Astrocyte (in vitro differentiated cells and primary cell): ENCODE results near the gene AMFR. TPM values are rescaled to one million over a fixed set of nuclear protein-coding genes. Genes with fewer than 3 reads are reported as not detected.

ENCODE experiments used
- DNase-seq: peaks from one replicate; pipeline ENCODE4 v3.0.0-alpha.2; 2010; ENCODE audit warnings: low read depth
- FAIRE-seq: peaks from 2 replicates; lab custom pipeline; 2011; peaks lifted over from hg19 to GRCh38; lab: Jason Lieb, UNC
- H2AFZ ChIP-seq: 2 replicates; pipeline ENCODE4 v1.6.0; 2012; ENCODE audit warnings: low read depth, low read length, inconsistent platforms
- H3K27ac ChIP-seq: 2 replicates; pipeline ENCODE4 v1.5.1; 2011; ENCODE audit warnings: low read depth, low read length, inconsistent platforms
- H3K27me3 ChIP-seq: 2 replicates; pipeline ENCODE4 v1.6.0; 2011; ENCODE audit warnings: low read length, inconsistent platforms; ENCODE audit not compliant: insufficient read depth
- H3K36me3 ChIP-seq: 2 replicates; pipeline ENCODE4 v1.5.1; 2011; ENCODE audit warnings: low read length, inconsistent platforms; ENCODE audit not compliant: insufficient read depth
- H3K4me1 ChIP-seq: 2 replicates; pipeline ENCODE4 v1.5.1; 2011; ENCODE audit warnings: low read length, inconsistent platforms; ENCODE audit not compliant: insufficient read depth
- H3K4me2 ChIP-seq: 2 replicates; pipeline ENCODE4 v1.6.0; 2012; ENCODE audit warnings: low read length, inconsistent platforms
- H3K4me3 ChIP-seq: 2 replicates; pipeline ENCODE4 v1.5.1; 2011; ENCODE audit warnings: low read depth, mild to moderate bottlenecking, low read length, inconsistent platforms; ENCODE audit not compliant: insufficient read depth
- H3K79me2 ChIP-seq: 2 replicates; pipeline ENCODE4 v1.6.0; 2012; ENCODE audit warnings: mild to moderate bottlenecking, low read length, inconsistent platforms; ENCODE audit not compliant: insufficient read depth
- H3K9ac ChIP-seq: 2 replicates; pipeline ENCODE4 v1.6.0; 2012; ENCODE audit warnings: mild to moderate bottlenecking, low read length, inconsistent platforms
- H3K9me3 ChIP-seq: 2 replicates; pipeline ENCODE4 v1.5.1; 2012; ENCODE audit warnings: low read depth, mild to moderate bottlenecking, low read length, inconsistent platforms; ENCODE audit not compliant: insufficient read depth
- H4K20me1 ChIP-seq: 2 replicates; pipeline ENCODE4 v1.6.0; 2012; ENCODE audit warnings: low read length, inconsistent platforms; ENCODE audit not compliant: insufficient read depth
- H3K27ac Mint-ChIP-seq: one replicate; pipeline ENCODE4 v1.8.0; 2021; ENCODE audit warnings: mild to moderate bottlenecking, mixed read lengths; ENCODE audit not compliant: unreplicated experiment
- H3K27me3 Mint-ChIP-seq: one replicate; pipeline ENCODE4 v1.8.0; 2021; ENCODE audit warnings: low read depth, mixed read lengths; ENCODE audit not compliant: unreplicated experiment
- H3K36me3 Mint-ChIP-seq: one replicate; pipeline ENCODE4 v1.8.0; 2021; ENCODE audit warnings: low read depth, mixed read lengths; ENCODE audit not compliant: unreplicated experiment
- H3K4me1 Mint-ChIP-seq: one replicate; pipeline ENCODE4 v1.8.0; 2021; ENCODE audit warnings: low read depth, mixed read lengths; ENCODE audit not compliant: unreplicated experiment
- H3K4me3 Mint-ChIP-seq: one replicate; pipeline ENCODE4 v1.8.0; 2021; ENCODE audit warnings: mild to moderate bottlenecking, moderate library complexity, mixed read lengths; ENCODE audit not compliant: unreplicated experiment
- H3K9me3 Mint-ChIP-seq: one replicate; pipeline ENCODE4 v1.8.0; 2021; ENCODE audit warnings: mild to moderate bottlenecking, mixed read lengths; ENCODE audit not compliant: unreplicated experiment
- CTCF ChIP-seq: IDR thresholded peaks from 2 replicates; pipeline ENCODE4 v1.5.1; 2011; ENCODE audit warnings: low read depth, mild to moderate bottlenecking, inconsistent platforms, low read length, moderate library complexity; ENCODE audit not compliant: insufficient read depth
- EZH2 ChIP-seq: IDR thresholded peaks from 2 replicates; pipeline ENCODE4 v1.6.1; 2012; ENCODE audit warnings: mild to moderate bottlenecking, low read length, inconsistent platforms; ENCODE audit not compliant: insufficient read depth
- total RNA-seq: library from RNA; stranded (reverse); gene quantifications from 2 replicates; pipeline ENCODE4 v1.2.1, GENCODE V29; 2021

AMFR gene
- total RNA-seq, 1 donor from 2014 or later = 86.2 TPM

GRCh38 chr16:56426585-56426984, 1.2 kb upstream of the AMFR start:
- no peaks in the 10 kb centered on the region for H3K27me3 ChIP-seq
- H3K36me3 ChIP-seq = peaks cover 13% of the 10 kb centered on the region
- peaks cover 8% of the 10 kb centered on the region for H3K4me1 ChIP-seq
- no peak overlapping the region for H2AFZ ChIP-seq
- H3K9ac ChIP-seq = no peak overlapping the region
- H3K4me1 Mint-ChIP-seq = peaks cover 11% of the 10 kb centered on the region
- H3K27ac Mint-ChIP-seq = no peak overlapping the region
- TF ChIP-seq CTCF = no peak
- FAIRE-seq (no peak), DNase-seq (no peak)
- H3K36me3 Mint-ChIP-seq = peaks cover 4% of the 10 kb centered on the region
- no peak overlapping the region for H3K27ac ChIP-seq
- H3K4me3 Mint-ChIP-seq = peak overlapping the region; percentile 79
- H3K27me3 Mint-ChIP-seq = no peaks in the 10 kb centered on the region
- no peak overlapping the region for H3K4me2 ChIP-seq
- H3K9me3 ChIP-seq = no peaks in the 10 kb centered on the region
- H3K9me3 Mint-ChIP-seq = no peaks in the 10 kb centered on the region
- H4K20me1 ChIP-seq = peaks cover 32% of the 10 kb centered on the region
- H3K79me2 ChIP-seq = peaks cover 30% of the 10 kb centered on the region
- no peak overlapping the region for H3K4me3 ChIP-seq

- H3K4me1 Mint-ChIP-seq = peaks cover 14% of the 10 kb centered on the region
- Histone ChIP-seq H3K27me3 (no peaks in the 10 kb centered on the region), H3K27ac (peak overlapping the region; percentile 77), H3K9me3 (no peaks in the 10 kb centered on the region), H3K4me3 (peak overlapping the region; percentile 68), H3K9ac (peak overlapping the region; percentile 90), H3K4me1 (peaks cover 8% of the 10 kb centered on the region), H3K79me2 (peaks cover 46% of the 10 kb centered on the region), H3K36me3 (peaks cover 4% of the 10 kb centered on the region), H2AFZ (peak overlapping the region; percentile 55), H3K4me2 (peak overlapping the region; percentile 84), H4K20me1 (peaks cover 42% of the 10 kb centered on the region)
- H3K9me3 Mint-ChIP-seq = no peaks in the 10 kb centered on the region
- no peaks in the 10 kb centered on the region for H3K36me3 Mint-ChIP-seq
- FAIRE-seq (no peak), DNase-seq (no peak)
- TF ChIP-seq EZH2 = no peak
- no peak for TF ChIP-seq CTCF
- no peaks in the 10 kb centered on the region for H3K27me3 Mint-ChIP-seq
- H3K27ac Mint-ChIP-seq = no peak overlapping the region
- H3K4me3 Mint-ChIP-seq = peak overlapping the region; percentile 95
Measured at GRCh38 chr16:56424791-56425438, 430 bp downstream of the AMFR start.

- Mint-ChIP-seq H3K27me3 (no peaks in the 10 kb centered on the region), H3K9me3 (no peaks in the 10 kb centered on the region), H3K27ac (peak overlapping the region; percentile 75), H3K4me1 (peaks cover 14% of the 10 kb centered on the region), H3K4me3 (peak overlapping the region; percentile 95), H3K36me3 (no peaks in the 10 kb centered on the region)
- Histone ChIP-seq H3K36me3 (peaks cover under 1% of the 10 kb centered on the region), H3K9me3 (no peaks in the 10 kb centered on the region), H2AFZ (no peak overlapping the region), H3K79me2 (peaks cover 51% of the 10 kb centered on the region), H3K27ac (peak overlapping the region; percentile 35), H4K20me1 (peaks cover 45% of the 10 kb centered on the region), H3K27me3 (no peaks in the 10 kb centered on the region), H3K4me3 (peak overlapping the region; percentile 68), H3K9ac (peak overlapping the region; percentile 90), H3K4me1 (peaks cover 8% of the 10 kb centered on the region), H3K4me2 (peak overlapping the region; percentile 84)
- TF ChIP-seq EZH2 = no peak
- no peak for TF ChIP-seq CTCF
- no peak for FAIRE-seq
- no peak for DNase-seq
Measured at GRCh38 chr16:56424404-56424764, 961 bp downstream of the AMFR start.
